ENCODE data around the gene NEAT1. TPM values are rescaled to one million over a fixed set of nuclear protein-coding genes. Genes with fewer than 3 reads are reported as not detected.

NEAT1 gene
- total and polyA plus RNA-seq, 2 of the 8 experiments (the other 6 are each of a cell fraction or from before 2014, with no cell fraction given) = 2.4 to 10.7 TPM

DNA sequence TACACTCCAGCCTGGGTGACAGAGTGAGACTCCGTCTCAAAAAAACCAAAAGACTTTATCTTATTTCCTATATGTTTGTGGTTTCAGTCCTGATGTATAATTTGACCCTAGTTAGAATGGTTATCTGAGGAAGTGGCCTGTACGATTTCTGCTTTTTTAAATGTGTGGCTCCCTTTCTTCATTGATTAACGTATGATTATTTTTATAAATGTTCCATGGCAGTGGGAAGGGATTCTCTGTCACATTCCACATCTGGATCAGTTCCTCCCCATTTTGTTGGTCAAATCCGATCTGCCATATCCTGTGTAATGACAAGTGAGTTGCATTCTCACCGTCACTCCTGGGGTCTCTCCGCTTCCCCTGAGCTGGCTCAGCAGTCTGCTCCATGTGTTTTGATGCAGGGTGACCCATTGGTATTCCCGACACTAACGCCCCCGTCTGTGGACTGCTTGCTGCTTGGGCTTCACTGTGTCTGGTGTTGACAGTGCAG, 20.3 kb downstream of the NEAT1 start (continued):
- TF ChIP-seq, protein P1, sequence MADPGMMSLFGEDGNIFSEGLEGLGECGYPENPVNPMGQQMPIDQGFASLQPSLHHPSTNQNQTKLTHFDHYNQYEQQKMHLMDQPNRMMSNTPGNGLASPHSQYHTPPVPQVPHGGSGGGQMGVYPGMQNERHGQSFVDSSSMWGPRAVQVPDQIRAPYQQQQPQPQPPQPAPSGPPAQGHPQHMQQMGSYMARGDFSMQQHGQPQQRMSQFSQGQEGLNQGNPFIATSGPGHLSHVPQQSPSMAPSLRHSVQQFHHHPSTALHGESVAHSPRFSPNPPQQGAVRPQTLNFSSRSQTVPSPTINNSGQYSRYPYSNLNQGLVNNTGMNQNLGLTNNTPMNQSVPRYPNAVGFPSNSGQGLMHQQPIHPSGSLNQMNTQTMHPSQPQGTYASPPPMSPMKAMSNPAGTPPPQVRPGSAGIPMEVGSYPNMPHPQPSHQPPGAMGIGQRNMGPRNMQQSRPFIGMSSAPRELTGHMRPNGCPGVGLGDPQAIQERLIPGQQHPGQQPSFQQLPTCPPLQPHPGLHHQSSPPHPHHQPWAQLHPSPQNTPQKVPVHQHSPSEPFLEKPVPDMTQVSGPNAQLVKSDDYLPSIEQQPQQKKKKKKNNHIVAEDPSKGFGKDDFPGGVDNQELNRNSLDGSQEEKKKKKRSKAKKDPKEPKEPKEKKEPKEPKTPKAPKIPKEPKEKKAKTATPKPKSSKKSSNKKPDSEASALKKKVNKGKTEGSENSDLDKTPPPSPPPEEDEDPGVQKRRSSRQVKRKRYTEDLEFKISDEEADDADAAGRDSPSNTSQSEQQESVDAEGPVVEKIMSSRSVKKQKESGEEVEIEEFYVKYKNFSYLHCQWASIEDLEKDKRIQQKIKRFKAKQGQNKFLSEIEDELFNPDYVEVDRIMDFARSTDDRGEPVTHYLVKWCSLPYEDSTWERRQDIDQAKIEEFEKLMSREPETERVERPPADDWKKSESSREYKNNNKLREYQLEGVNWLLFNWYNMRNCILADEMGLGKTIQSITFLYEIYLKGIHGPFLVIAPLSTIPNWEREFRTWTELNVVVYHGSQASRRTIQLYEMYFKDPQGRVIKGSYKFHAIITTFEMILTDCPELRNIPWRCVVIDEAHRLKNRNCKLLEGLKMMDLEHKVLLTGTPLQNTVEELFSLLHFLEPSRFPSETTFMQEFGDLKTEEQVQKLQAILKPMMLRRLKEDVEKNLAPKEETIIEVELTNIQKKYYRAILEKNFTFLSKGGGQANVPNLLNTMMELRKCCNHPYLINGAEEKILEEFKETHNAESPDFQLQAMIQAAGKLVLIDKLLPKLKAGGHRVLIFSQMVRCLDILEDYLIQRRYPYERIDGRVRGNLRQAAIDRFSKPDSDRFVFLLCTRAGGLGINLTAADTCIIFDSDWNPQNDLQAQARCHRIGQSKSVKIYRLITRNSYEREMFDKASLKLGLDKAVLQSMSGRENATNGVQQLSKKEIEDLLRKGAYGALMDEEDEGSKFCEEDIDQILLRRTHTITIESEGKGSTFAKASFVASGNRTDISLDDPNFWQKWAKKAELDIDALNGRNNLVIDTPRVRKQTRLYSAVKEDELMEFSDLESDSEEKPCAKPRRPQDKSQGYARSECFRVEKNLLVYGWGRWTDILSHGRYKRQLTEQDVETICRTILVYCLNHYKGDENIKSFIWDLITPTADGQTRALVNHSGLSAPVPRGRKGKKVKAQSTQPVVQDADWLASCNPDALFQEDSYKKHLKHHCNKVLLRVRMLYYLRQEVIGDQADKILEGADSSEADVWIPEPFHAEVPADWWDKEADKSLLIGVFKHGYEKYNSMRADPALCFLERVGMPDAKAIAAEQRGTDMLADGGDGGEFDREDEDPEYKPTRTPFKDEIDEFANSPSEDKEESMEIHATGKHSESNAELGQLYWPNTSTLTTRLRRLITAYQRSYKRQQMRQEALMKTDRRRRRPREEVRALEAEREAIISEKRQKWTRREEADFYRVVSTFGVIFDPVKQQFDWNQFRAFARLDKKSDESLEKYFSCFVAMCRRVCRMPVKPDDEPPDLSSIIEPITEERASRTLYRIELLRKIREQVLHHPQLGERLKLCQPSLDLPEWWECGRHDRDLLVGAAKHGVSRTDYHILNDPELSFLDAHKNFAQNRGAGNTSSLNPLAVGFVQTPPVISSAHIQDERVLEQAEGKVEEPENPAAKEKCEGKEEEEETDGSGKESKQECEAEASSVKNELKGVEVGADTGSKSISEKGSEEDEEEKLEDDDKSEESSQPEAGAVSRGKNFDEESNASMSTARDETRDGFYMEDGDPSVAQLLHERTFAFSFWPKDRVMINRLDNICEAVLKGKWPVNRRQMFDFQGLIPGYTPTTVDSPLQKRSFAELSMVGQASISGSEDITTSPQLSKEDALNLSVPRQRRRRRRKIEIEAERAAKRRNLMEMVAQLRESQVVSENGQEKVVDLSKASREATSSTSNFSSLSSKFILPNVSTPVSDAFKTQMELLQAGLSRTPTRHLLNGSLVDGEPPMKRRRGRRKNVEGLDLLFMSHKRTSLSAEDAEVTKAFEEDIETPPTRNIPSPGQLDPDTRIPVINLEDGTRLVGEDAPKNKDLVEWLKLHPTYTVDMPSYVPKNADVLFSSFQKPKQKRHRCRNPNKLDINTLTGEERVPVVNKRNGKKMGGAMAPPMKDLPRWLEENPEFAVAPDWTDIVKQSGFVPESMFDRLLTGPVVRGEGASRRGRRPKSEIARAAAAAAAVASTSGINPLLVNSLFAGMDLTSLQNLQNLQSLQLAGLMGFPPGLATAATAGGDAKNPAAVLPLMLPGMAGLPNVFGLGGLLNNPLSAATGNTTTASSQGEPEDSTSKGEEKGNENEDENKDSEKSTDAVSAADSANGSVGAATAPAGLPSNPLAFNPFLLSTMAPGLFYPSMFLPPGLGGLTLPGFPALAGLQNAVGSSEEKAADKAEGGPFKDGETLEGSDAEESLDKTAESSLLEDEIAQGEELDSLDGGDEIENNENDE (IDR thresholded peaks at IDR 0.05; ENCODE audit: insufficient replicate concordance, low read length) = no peak
- TF ChIP-seq RBBP5 (IDR thresholded peaks at IDR 0.05; ENCODE audit: borderline replicate concordance, low read depth, low read length) (no peak), RAD21 (IDR thresholded peaks at IDR 0.05 in 1 of 2, conservative IDR thresholded peaks at IDR 0.05 in 1 of 2; ENCODE audit: low read depth in 2 of 2, low read length in 2 of 2) (no peak), RNF2 (IDR thresholded peaks at IDR 0.05; ENCODE audit: borderline replicate concordance, low read depth, low read length, missing control alignments, poor library complexity, severe bottlenecking) (no peak), NANOG (IDR thresholded peaks at IDR 0.05; ENCODE audit: insufficient read depth, low read depth, low read length, poor library complexity, severe bottlenecking) (no peak), BACH1 (IDR thresholded peaks at IDR 0.05; ENCODE audit: low read length) (no peak)

Measured in H1 (cell line).